Stimulated activated CD4-positive, alpha-beta T cell treated with anti-CD3 and anti-CD28 coated beads, Interleukin-15, amount 100 ng/mL, for 1 hour (primary cell): ENCODE measurements around the gene UBE2Z.
"Not testable (repeated sequence)": the region's sequence is repeated elsewhere in the genome, so short reads cannot be mapped to it uniquely, and the experiment has no call there.

Source experiments
- DNase-seq, 2 donors: peaks; one replicate each; pipeline ENCODE4 v3.0.0-alpha.2; 2020; ENCODE audit warnings: low read depth in 1 of 2, low spot score in 1 of 2

The UBE2Z gene

GRCh38 chr17:48903401-48903800, 4.8 kb upstream of the UBE2Z start:
- no peak for DNase-seq

GRCh38 chr17:48904428-48904827, 3.8 kb upstream of the UBE2Z start:
- no peak for DNase-seq

- no peak for DNase-seq
These were observed 2.2 kb upstream of the UBE2Z start for GRCh38 chr17:48905987-48906515.

- DNase-seq: no peak
These were observed 527 bp upstream of the UBE2Z start for GRCh38 chr17:48907713-48908046.

GRCh38 chr17:48908853-48909394, 717 bp downstream of the UBE2Z start:
- DNase-seq: peak; percentile 68 to 89

GRCh38 chr17:48909783-48910182, 1.6 kb downstream of the UBE2Z start:
- no peak for DNase-seq

GRCh38 chr17:48910370-48910769, 2.2 kb downstream of the UBE2Z start:
- DNase-seq: no peak

GRCh38 chr17:48912476-48912875, 4.3 kb downstream of the UBE2Z start:
- DNase-seq: no peak

- DNase-seq: peak in 1 of 2 donors; percentile 38
These were observed 7.5 kb downstream of the UBE2Z start for GRCh38 chr17:48915459-48916282.

GRCh38 chr17:48925251-48925990, 17.2 kb downstream of the UBE2Z start:
- no peak for DNase-seq

- no peak for DNase-seq
These were observed 17.8 kb downstream of the UBE2Z start for GRCh38 chr17:48925991-48926342.

GRCh38 chr17:48927978-48928745, 20.0 kb downstream of the UBE2Z start:
- no peak for DNase-seq

GRCh38 chr17:48928876-48929811, 20.9 kb downstream of the UBE2Z start:
- DNase-seq: no peak

GRCh38 chr17:48929812-48930165, 21.6 kb downstream of the UBE2Z start:
- DNase-seq: no peak

- DNase-seq: no peak
These were observed 22.2 kb downstream of the UBE2Z start for GRCh38 chr17:48930435-48930873.

- no peak for DNase-seq
These were observed 24.8 kb downstream of the UBE2Z start for GRCh38 chr17:48933035-48933434.

GRCh38 chr17:48944515-48945260, 36.5 kb downstream of the UBE2Z start, which contains the start of gene SNF8:
SNF8 (minus strand) TSS chr17:48944842; CDS start chr17:48944734, 108 bp downstream.
- peak; percentile 75 to 90 for DNase-seq

- DNase-seq: not testable (repeated sequence)
These were observed 37.0 kb downstream of the UBE2Z start for GRCh38 chr17:48945261-48945651.

- no peak for DNase-seq
These were observed 43.4 kb downstream of the UBE2Z start for GRCh38 chr17:48951572-48951971.
